Superior temporal gyrus (tissue), 1 donor: ENCODE data around the gene ELOVL1.

Experiments used
- DNase-seq: peaks from one replicate; pipeline ENCODE4 v3.0.0-alpha.2; 2016; ENCODE audit errors: extremely low spot score

ELOVL1 gene

DNA sequence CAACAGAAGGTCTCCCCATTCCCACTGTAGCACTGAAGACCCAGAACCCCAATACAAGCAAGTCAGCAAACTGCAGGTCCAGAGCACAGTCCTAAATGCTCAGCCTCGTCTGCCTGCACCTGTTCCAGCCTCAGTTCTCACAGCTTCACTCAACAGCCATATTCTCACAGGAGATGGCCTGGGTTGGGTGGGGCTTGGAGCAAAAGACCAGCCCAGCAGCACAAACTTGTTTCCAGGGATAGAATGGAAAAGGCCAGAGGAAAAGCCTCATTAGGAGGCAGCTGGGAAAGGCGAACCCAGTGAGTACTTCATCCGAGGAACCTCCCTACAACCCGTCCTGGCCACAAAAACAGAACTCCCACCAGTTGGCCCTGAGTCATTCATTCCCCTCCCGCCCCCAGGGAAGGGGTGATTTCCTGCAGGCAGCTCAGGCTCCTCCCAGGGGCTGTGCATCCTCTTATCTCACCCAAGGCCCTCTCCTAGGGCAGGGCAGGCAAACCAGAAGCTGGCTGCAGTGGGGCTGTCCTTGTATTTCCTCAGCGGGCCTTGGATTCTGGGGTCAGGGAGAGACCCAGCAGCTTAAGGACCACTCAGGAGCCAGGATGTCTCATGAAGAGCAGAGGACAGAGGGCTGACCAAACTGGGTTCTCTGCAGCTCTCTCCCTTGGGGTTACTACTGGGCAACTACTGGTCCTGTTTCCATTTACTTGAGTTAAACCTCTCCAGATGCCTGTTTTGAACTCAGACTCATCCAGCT lies 37.6 kb downstream of the ELOVL1 start:
- DNase-seq, result no peak

DNA sequence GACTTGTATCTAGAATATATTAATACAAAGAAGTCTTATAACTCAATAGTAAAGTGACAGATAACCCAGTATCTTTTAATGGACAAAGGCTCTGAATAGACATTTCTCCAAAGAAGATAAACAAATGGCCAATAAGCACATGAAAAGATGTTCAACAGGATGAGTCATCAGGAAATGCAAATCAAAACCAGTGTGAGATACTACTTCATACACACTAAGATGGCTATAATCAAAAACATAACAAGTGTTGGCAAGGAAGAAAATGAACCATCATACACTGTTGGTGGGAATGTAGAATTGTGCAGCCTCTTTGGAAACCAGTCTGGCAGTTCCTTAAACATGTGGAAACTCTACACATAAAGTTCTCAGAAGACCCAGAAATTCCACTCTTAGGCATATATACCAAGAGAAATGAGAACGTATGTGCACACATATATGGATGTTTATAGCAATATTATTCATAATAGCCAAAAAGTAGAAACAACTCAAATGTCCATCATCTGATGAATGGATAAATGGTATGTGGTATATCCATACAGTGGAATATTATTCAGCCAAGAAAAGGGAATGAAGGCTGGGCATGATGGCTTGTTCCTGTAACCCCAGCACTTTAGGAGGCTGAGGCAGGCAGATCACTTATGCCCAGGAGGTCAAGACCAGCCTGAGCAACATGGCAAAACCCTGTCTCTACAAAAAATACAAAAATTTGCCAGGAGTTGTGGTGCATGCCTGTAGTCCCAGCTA lies 40.1 kb downstream of the ELOVL1 start:
- no peak for DNase-seq

DNA sequence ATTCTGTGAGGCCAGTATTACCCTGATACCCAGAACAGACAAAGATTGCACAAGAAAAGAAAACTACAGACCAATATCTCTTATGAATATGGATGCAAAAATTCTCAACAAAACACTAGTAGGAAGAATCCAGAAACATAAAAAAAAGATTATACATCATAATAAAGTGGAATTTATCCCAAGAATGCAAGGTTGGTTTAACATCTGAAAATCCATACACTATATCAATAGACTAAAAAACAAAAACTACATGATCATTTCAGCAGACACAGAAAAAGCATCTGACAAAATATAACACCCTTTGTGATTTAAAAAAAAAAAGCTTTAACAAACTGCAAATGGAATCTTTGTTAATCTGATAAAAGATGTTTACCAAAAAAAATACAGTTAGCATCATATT lies 42.4 kb downstream of the ELOVL1 start:
- DNase-seq, result no peak

DNA sequence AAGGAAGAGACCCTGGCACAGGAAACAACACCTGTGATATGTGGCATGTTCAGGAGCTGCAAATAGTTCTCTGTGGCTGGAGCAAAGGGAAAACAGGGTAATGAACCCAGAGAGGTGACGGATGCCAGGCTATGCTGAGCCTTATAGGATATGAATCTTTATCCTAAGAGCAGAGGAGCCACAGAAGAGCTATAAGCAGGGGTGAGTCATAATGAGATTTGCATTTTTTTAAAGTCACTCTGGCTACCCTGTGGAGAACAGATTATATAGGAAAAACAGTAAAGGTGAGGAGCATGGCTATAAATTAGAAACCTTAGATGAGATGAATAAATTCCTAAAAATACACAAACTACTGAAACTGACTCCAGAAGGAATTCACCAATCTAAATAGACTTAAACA lies 43.0 kb downstream of the ELOVL1 start:
- DNase-seq, result no peak

DNA sequence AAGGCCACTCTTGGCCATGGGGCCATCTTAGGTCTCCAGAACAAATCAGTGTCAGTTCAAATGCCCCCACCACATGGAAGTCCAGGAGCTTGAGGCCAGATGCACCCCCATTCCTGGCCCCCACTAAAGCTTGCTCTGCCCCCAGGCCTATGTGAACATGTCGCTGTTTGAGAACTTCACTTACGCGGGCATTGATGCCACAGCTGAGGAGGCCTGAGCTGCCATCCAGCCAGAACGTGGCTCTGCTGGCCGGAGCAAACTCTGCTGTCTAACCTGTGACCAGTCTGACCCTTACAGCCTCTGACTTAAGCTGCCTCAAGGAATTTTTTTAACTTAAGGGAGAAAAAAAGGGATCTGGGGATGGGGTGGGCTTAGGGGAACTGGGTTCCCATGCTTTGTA lies 45.3 kb downstream of the ELOVL1 start:
- DNase-seq, result no peak

DNA sequence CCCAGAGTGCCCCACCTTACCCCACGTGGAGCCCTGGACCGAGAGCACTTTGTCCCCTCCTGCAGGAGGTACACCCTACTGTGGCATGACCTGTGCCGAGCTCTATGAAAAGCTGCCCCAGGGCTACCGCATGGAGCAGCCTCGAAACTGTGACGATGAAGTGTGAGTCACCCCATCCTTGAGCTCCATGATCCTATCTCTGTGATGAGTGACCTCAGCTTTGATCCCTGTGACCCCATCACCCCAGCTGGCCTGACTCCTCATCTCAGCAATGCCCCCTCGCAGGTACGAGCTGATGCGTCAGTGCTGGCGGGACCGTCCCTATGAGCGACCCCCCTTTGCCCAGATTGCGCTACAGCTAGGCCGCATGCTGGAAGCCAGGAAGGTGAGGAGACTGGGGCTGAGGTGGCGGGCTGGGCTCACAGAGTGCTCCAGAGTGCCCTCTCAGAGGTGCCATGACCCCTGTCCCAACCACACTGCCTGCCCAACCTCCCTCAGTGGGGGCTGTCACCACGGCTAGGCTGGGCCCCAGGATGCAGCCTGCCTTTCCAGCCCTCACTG lies 46.4 kb downstream of the ELOVL1 start:
- DNase-seq, result no peak

DNA sequence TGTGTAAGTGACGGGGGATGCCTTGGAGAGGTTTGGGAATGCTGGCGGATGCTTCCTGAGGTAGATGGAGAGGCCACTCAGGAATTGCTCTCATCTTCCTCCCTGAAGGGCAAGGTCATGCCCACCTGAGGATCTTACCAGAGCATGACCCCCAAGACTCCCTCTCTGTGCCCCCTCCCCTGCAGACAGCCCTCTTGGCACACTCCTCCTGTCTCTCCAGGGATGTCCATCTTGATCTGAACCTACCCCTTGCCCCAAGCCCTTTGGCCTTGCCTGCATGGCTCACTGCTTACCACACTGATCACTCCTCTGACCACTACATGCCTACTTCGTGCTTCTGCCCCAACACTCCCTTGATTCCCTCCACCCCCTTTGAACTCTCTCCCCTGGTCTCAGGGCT lies 48.0 kb downstream of the ELOVL1 start:
- DNase-seq, result no peak

DNA sequence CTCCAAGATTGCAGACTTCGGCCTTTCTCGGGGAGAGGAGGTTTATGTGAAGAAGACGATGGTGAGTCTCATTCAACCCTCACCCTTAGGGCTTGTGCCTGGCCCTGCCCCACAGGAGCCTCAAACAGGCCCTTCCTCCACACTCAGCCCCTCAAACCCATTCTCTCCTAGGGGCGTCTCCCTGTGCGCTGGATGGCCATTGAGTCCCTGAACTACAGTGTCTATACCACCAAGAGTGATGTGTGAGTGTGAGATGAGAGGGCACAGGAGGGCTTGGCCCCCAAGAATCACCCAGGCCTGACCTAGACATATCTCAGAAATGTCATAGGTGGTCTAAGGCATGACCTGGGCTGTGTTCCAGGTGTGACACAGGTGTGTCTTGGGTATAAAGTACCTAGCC lies 48.5 kb downstream of the ELOVL1 start:
- DNase-seq, result no peak

DNA sequence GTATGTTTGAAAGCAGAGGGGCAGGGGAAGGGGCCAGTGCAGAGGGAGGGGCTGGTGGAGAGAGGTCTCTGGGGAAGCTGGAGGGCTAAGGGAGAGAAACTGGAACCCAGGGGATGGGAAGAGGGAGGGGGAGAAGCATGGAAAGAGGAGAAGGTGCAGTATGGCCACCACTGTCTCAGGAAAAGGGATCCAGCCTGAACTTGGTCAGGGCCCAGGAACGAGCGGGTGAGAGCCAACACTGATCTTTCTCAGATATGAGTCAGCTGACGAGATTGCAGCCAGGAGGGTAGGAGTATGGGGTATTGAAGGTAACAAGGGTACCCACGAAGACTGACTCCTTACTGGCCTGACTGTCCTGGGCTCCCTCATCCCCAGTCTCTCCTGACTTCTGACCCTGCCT lies 49.0 kb downstream of the ELOVL1 start:
- no peak for DNase-seq

DNA sequence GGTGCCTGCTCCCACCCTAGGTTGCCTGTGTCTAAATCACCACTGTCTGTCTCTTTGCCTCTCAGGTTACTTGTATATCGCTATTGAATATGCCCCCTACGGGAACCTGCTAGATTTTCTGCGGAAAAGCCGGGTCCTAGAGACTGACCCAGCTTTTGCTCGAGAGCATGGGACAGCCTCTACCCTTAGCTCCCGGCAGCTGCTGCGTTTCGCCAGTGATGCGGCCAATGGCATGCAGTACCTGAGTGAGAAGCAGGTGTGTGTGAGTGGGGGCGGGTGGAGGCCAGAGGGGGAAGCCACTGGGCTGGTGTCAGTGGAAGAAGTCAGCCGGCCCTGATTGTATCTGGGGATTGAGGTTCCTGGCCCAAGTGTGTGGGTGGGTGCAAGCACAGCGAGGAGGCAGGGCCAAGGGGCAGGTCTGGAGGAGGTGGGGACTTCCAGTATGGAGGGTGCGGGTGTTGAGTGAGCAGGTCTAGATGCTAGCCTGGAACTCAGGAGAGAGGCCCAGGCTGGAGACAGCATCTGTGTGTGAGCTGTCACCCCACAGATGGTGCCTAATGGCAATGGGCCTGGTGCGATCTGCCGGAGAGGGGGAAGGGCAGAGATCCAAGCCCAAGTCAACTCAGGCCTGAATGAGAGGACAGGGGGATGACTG lies 49.9 kb downstream of the ELOVL1 start:
- DNase-seq, result peak; percentile 86

DNA sequence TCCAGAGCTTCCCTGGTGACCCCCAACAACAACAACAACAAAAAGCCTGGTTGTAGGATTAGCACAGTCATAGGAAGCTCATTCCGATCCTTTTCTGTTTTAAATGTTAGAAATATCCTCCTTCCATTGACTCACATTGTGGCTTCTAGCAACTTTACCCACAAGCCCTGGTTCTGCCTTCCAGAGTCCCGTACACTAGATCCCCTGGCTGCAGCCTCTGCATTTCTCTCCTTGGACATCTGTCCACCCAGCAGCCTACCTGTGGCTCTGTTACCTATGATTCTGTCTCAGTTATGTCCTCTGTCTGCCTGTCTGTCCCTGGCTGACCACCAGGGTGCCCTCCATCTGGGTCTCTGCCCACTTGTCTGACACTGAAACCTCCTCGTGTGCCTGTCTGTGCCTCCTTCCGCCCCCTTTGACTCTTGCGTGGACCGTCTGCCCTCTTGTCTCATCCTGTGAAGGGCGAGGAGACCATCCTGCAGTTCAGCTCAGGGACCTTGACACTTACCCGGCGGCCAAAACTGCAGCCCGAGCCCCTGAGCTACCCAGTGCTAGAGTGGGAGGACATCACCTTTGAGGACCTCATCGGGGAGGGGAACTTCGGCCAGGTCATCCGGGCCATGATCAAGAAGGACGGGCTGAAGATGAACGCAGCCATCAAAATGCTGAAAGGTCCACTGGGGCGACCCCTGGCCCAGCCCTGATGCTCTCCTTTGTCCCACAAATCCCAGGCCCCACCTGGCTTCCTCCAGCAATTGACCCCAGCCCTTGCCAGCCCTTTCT lies 50.9 kb downstream of the ELOVL1 start:
- no peak for DNase-seq

DNA sequence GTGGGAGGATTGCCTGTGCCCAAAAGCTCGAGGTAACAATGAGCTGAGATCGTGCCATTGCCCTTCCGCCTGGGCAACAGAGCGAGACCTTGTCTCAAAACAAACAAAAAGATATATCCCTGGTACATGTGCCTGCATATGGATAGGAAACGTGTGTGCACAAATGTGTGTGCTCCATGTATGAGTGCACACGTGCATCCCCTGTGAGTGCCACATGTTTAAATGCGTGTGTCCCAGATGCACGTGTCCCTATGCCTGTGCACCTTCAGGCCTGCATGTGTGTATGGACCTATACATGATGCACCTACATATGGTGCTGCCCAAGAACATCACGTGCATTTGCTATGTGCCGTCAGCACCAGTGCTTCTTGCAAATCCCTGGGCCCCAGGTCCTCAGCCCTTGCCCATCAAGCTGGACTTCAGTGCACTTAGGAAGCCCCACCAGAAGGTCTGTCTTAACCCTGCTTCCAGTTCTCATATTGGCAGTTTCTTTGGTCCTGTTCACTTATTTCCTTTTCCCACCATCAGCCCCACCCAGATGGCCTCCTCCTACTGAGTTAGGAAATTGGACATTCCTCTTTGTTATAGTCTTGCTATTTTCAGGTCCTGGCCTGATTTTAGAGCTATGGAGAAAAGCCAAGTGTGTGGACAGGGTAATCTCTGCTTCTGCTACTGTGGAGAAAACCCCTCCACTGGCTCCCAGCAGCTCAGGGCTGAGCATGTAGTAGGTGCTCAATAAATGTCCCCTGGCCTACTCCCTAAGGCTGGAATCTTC lies 51.7 kb downstream of the ELOVL1 start:
- peak; percentile 20 for DNase-seq

DNA sequence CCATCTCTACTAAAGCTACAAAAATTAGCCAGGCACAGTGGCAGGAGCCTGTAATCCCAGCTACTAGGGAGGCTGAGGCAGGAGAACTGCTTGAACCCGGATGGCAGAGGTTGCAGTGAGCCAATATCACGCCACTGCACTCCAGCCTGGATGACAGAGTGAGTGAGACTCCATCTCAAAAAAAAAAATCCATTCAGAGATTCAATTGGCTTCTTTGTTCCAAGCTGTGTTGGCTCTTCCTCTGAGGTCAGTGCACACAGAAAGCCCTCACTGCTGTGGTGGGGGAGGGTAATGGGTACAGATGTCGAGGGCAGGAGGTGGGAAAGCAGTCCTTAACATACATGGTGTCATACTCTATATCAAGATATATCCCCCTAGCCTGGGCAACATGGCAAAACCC lies 52.3 kb downstream of the ELOVL1 start:
- DNase-seq, result peak; percentile 83

DNA sequence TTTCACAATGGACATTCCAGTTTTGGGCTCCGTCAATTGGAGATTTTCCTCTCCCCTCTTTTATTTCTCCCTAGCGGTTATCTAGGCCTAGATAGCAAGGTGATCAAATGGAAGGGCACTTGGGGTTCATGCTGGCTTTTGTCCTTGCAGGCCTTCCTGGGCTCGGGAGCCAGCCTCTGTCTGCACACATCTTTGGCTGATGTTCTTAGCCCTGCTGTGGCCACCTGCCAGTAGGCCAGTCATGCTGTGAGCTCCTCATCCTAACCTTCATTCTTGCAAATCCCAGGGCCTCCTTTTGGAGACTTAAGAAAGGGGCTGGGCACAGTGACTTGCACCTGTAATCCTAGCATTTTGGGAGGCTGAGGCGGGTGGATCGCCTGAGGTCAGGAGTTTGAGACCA lies 53.6 kb downstream of the ELOVL1 start:
- no peak for DNase-seq

DNA sequence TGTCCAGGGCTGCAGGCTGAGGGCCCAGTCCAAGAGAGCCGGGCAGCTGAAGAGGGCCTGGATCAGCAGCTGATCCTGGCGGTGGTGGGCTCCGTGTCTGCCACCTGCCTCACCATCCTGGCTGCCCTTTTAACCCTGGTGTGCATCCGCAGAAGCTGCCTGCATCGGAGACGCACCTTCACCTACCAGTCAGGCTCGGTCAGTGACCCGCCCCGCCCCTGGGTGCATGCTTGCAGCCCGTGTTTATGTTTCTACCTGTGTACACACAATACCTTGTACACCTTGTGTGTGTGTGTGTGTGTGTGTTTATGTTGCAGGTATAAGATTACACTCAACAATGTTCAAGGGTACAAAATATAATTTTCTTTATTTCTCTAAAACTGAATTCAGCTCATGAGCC lies 54.0 kb downstream of the ELOVL1 start:
- DNase-seq, result no peak
